Fibroblast of skin of back (primary cell): Measurements from ENCODE around the gene MOG.
A peak's percentile ranks its signal among the peaks of the same experiment; 100 is the strongest.
"Not testable (repeated sequence)": the region's sequence is repeated elsewhere in the genome, so short reads cannot be mapped to it uniquely, and the experiment has no call there.

Experiments used
- DNase-seq: peaks from one replicate; pipeline ENCODE4 v3.0.0-alpha.2; 2013

MOG gene

GRCh38 chr6:29641430-29642148 lies 15.3 kb upstream of the MOG start:
- no peak for DNase-seq

DNA sequence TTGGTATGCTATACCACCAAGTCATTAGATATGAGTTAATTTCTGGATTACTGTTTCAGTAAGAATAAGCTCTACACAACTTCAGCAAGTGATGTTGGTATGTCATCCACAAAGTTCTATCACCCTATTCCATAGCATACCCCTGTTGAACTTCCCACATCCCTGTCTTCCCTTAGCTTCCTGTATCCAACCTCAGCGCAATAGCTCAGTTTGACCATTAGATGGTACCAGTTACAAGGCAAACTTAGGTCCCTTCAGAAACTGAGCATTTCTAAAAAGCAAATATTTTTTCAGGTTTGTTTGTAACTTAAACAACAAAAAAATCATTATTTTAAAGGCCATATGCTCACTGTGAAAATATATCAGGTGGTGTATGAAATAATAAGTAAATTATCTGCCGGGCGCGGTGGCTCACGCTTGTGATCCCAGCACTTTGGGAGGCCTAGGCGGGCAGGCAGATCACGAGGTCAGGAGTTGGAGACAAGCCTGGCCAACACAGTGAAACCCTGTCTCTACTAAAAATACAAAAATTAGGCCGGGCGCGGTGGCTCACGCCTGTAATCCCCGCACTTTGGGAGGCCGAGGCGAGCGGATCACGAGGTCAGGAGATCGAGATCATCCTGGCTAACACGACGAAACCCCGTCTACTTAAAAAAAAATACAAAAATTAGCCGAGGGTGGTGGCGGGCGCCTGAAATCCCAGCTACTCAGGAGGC lies 8.8 kb upstream of the MOG start:
- DNase-seq, result no peak

DNA sequence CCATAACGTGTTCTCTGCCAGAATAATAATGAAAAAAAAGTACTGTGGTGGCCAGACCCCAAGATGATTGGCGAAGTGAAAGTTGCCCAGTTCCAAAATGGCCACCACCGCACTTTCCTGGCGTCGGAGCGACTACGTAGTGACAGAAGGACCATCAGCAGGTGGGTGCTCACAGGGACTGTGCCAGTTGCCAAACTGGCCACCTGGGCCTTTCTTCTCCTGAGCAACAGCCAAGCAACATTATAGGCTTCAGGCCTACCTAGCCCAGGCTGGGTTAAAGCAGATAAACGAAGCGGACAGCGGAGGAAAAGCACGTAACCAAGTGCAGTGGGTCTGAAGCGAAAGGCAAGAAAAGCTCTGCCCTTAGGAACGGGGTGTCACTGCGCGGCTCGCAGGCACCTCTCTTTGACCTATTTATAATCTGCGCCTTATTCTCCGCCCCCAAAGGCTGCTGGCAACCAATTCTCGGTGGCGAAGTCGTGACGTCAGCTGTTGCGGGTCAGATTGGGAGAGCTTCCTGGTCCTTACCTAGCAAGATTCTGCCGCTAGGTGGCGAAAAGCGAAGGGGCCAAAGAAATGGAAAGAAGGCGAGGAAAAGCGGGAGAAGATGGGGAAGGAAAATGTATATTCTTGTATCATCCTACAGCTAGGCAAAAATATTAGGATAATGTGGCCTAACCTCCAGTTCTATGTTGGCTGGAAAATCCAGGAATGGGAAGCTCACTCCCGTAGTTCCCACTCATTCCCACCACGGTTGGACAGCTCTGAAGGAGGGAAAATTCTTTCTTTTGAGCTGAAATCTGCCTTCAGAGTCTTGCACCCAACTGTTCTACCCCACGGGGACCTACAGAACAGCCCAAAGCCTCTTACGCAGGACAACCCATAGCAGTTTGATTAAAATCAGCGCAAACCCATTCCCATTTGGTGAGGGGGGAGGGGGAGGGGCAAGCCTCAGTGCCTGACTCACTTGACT lies 6.9 kb upstream of the MOG start:
- peak; percentile 96 for DNase-seq

DNA sequence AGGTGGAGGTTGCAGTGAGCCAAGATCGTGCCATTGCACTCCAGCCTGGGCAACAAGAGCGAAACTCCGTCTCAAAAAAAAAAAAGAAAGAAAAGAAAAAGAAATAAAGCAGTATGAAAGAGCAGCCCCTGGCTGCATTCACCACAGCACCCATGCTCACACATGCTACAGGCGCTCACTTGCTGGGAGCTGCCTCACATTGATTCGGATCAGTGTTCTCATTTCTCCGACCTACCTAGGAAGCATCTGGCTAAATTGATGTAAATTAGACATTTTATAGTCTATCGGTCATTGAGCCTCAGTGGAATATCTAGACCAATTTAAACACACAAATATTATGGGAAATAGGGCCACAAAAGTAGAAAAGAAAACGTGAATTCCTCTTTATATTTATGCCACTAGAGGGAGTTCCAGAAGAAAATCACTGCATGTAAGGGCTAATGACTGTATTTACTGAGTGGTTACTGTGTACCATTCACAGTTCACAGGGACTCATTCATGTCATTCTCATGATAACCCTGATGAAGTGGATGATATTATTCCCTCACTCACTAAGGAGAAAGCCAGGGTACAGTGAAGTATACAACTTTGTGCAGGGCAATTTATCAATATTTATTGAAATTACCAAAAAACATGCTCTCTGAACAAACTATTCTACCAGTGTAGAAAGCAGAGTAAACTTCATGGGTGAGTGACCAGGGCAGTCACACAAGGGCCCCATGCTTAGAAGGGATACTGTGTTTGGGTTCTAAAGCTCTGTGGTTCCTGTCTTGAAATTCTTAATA lies 5.3 kb upstream of the MOG start:
- peak; percentile 44 for DNase-seq

- DNase-seq, result no peak
Measured at GRCh38 chr6:29652198-29652584, 4.7 kb upstream of the MOG start.

DNA sequence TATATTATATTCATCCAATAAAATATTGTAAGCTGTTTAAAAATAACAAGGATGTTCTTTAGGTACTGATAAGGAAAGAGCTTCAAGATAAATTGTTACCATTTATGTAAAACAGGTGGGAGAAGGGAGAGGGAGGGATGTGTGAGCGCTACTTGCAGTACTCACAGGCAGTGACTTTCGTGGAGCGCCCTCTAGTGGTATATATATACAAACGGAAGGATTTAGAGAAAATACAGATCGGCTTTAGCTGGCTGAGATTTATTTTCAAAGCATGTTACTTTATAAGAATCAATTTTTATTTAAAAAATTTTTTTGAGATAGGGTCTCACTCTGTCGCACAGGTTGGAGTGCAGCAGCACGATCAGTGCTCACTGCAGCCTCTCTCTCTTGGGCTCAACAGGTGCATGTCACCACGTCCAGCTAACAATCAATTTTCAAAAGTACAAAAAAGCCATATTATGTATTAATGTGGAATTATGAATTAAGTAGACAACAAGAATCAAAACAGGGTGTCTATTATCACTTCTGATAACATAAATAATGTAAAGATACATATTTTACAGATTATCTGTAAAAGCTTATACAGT lies 3.3 kb upstream of the MOG start:
- DNase-seq, result peak; percentile 56

GRCh38 chr6:29655658-29656057 lies 1.2 kb upstream of the MOG start:
- DNase-seq, result no peak

GRCh38 chr6:29656157-29656556 lies 735 bp upstream of the MOG start:
- DNase-seq, result peak; percentile 46

GRCh38 chr6:29661071-29661470 lies 4.2 kb downstream of the MOG start:
- DNase-seq, result no peak

GRCh38 chr6:29661502-29662141 lies 4.7 kb downstream of the MOG start:
- peak; percentile 5 for DNase-seq

GRCh38 chr6:29663300-29664042 lies 6.6 kb downstream of the MOG start:
- no peak for DNase-seq

DNA sequence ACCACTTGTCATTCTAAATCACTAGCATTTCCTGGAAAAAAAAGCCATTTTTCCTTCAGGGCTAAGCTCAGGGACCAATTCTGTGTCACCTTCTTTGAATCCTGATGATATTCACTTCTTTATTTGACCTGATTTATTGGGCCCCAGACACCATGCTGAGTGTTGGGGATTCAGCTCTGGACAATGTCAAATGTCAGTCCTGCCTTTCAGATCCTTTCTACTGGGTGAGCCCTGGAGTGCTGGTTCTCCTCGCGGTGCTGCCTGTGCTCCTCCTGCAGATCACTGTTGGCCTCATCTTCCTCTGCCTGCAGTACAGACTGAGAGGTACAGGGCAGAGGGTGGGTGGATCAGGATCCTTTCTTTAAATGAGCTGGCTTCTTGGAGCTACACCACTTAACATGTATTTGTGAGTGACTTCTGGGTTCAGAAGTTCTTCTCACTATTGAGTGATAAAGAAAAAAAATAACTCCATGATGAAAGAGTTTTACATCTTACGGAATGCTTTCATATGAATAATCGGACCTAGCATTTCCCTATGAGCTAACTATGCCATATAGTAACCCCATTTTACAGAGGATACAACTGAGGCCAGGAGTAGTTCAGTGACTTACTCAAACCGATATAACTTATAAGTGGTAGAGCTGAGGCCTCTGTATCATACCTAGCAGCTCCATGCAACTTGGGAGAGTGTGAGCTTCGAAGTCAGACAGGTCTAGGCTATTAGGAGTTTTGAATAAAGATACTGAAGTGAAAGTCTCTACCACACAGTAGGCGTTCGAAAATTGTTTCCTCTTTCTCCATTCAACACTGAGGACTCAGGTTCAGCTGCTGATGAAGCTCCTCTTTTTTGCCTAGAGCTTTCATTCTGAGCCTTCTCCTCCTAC lies 9.3 kb downstream of the MOG start:
- no peak for DNase-seq

- no peak for DNase-seq
Measured at GRCh38 chr6:29666826-29667130, 9.9 kb downstream of the MOG start.

DNA sequence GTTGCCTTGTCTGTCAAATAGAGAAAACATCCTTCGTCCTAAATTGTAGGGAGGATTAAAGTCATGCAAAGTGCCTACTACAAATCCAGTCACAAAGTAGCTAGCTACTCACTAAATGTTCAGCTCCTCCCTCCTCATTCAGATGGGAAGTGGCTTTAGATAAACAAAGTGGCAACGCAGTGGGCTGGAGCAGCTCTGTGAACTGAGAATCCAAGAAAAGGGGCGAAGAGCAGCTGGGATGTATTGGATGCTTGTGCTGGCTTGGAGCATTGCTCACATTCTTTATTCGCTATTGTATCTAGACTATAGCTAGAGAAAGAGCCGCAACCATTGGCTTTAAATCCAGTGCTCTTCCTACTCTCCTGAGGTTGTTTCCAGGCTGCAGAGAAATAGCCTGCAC lies 10.3 kb downstream of the MOG start:
- DNase-seq, result peak; percentile 6

- DNase-seq, result no peak
Measured at GRCh38 chr6:29671026-29671425, 14.1 kb downstream of the MOG start.

DNA sequence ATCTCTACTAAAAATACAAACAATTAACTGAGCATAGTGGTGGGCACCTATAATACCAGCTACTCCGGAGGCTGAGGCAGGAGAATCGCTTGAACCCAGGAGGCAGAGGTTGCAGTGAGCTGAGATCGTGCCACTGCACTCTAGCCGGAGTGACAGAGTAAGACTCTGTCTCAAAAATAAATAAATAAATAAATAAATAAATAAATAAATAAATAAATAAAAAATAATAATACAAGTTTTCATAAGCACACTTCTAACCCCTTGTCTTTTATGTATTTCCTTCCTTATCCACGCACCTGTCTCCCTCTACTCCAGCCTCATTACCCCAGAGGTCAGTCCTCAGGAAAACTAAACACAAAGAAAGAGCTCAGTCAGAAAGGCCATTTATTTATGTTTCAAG lies 15.2 kb downstream of the MOG start:
- DNase-seq, result not testable (repeated sequence)

- DNase-seq, result no peak
Measured at GRCh38 chr6:29673161-29673560, 16.3 kb downstream of the MOG start.

GRCh38 chr6:29674008-29674407 lies 17.1 kb downstream of the MOG start:
- DNase-seq, result no peak

DNA sequence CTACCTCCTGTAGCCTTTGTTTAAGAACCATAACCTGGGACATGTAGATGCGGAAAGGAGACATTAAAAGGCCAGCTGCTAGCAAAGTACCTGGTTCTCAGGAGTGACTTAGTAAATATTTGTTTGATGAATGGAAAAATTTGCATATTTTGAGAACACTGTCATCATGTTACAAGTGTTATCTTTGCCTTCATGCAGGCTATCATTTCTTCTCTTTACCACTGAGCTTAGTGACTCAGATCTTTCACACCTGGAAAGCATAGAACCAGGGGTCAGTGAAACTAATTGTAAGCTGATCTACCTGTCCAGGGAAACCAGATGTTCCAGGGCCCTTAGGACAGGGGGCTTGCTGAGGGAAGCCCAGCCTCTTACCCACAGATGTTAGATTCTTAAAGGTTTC lies 18.7 kb downstream of the MOG start:
- no peak for DNase-seq
